HG02840 (cell line): ENCODE measurements around the gene RNASEH2A.

Experiments used
- ATAC-seq: cut with Tn5 transposase; IDR thresholded peaks from one replicate; pipeline ENCODE4 v1.9.1; 2021; ENCODE audit warnings: mild to moderate bottlenecking, moderate library complexity, moderate number of reproducible peaks; ENCODE audit not compliant: unreplicated experiment, low FRiP score

Gene RNASEH2A

DNA sequence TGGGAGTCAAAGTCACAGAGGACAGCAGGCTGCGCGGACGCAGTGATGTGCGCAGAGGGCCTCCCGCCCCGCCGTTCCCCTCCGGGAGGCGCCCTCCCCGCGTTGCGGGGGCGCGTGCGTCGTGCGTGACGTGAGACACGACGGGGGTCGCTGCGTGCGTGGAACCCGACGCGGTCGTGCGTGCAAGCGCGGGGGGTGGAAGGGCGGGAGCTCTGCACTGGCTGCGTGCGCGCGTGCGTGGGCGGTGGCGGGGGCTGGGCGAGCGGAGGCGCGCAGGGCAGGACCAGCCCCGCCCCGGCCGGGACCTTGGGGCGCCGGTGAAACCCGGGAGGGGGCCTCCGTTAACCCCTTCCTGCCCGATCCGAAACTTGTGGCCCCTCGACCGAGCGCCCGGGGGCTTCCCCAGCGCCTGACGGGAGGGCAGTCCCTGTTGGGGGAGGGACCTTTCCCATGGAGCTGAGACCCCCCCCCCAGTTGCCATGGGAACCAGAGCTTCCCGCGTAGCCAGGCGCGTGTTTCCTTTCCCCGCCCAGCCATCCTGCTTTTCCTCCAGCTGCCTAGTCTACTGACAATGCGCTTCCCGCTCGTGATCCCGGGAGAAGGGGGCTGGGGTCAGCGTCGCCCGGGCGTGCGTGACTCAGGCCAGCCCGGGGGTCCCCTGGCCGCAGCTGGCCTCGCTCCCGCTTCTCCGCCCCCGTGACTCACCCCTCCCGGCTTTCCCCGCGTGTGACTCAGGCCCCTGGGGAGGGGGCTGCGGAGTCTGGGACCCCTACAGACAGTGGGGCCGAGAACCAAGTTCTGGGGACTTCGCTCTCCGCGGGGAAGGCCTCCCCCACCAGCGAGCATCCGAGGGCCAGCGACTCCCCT, 23.7 kb upstream of the RNASEH2A start:
- peak; percentile 30 for ATAC-seq

DNA sequence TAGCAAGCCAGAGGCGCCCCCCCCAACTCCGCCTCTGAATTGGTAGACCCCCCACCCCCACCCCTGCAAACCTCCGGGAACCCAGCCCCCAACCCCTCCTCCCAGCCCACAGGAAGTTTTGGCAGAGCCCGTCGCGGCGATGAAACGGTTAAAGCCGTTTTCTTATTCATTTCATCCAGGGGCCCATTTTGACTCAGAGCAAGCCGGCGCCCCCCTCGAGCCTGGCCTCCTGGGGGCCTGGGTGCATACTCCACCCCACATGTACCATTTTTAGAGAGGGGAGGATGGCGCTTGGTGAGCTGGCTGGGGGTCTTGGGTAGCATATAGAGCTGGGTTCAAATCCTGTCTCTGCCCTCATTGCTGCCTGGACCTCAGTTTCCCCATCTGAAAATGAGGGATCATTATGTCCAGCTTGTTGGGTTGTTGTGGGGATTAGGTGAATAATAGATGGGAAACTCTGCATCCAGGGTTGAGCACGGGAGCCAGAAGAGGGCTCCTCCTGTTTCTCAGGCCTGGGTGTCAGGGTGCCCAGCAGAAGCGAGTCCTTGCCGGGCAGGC, 23.0 kb upstream of the RNASEH2A start:
- no peak for ATAC-seq

DNA sequence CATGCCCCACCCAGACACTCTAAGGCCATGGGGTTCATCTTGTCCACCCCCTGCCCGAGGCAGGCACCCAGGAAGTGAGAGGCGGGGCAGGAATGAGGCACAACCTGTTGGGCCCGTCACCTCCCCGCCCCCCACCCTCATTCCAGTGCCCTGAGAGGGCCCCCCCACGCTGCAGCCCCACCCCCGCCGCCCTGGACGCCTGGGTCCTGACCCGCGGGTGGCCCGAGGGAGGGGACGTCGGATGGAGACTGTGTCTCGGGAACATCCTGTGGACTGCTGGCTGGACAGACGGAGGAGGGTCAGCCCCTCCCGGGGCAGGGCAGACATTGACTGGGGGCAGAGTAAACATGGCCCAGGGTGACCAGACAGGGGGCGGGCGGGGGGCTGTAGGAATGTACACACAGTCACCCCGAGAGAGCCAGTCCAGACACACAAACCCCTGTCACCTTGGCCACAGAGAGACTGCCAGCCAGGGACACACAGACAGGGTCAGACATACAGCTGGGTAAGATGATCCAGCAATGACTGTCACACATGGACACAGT, 22.5 kb upstream of the RNASEH2A start:
- no peak for ATAC-seq

DNA sequence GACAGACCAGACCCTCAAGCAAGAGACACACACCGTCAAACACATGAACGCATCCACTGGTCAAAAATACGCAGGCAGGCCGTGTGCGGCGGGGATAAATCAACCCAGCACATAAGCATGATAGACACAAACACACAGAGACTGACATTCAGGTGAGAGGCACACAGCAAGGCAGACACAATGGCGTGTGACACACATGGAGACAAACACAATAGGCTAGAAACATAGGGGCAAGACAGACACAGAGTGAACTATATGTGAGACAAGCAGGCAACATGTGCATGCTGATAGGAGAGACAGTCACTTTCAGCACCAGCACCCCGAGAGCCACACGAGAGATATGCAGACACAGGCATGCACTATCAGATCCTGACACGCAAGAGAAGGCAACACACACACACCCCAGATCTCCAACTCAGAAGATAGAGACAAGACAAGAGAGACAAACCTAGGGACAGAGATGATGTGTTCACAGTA, 22.0 kb upstream of the RNASEH2A start:
- no peak for ATAC-seq

DNA sequence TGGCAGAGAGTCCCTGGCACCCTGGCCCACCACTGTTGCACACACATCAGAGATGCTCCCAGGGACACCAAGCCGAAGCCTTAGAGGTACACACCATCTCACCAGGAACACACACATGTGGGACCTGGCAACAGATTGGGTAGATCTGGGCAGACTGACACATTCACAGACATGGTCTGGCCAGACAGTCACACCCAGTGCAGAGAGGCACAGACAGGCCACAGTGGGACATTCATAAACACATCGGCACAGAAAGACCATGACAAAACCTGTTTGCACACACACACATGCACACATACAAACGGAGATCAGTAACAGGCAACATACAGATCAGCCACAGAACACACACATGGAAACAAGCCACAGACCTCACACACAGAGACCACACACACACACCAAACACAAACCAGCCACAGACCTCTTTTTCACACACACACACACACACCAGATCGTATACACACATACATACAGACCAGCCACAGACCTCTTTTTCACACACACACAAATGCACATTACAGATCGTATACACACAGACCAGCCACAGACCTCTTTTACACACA, 21.4 kb upstream of the RNASEH2A start:
- no peak for ATAC-seq

DNA sequence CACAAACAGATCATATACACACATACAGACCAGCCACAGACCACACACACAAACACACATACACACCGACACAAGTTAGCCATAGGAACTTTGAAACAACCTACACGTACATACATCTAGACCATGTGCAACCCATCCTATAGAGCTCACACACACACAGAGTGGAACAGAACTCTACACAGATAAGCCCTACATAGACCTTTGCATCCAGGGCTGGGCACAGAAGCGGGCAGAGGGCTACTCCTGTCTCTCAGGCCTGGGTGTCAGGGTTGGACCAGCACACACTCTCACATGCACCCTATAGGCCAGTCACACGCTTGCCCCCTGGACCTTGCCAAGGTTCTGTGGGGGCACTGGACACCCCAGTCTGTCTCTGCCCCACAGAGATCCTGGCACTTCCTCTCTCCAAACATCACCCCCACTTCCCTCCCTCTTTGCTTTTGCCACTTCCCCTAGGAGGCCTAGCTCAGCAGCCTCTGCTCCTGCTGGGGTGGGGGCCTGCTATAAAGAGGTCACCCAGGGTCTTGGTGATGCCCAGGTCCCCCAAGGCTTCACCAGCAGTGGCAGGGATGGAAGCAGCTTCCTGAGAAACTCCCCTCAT, 20.9 kb upstream of the RNASEH2A start:
- ATAC-seq: no peak

DNA sequence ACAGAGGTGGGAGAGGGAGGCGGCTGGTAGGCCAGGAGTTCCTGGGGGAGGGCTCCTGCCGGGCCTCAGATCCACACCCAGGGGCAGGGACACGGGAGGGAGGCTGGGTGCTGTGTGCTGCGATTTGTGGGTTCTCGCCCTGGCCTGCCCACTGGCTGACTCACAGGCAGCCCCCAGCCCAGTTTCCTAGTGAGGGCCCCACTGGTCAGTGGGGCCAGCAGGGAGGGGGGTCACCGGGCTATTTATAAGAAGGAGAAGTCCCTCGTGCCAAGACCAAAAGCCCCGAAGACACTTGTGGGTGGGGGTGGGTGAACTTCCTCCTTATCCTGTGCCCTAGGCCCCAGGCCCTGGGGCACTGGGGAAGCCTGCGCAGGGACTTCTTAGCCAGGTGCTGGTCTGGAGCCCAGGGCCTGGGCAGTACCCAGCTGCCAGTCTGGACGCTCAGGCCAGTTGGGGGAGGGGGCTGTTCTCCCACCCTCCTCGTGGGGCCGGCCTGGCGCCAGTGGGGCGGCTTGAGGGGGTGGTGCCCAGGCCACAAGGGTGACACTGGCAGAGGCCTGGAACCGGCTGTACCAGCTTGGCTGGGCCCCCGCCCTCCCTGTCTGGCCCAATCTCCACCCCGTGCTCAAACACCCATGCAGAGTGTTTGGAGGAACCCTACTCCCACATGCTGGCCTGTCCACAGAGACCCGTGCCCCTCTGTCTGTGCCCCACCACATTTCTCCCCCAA, 20.1 kb upstream of the RNASEH2A start:
- ATAC-seq: no peak

DNA sequence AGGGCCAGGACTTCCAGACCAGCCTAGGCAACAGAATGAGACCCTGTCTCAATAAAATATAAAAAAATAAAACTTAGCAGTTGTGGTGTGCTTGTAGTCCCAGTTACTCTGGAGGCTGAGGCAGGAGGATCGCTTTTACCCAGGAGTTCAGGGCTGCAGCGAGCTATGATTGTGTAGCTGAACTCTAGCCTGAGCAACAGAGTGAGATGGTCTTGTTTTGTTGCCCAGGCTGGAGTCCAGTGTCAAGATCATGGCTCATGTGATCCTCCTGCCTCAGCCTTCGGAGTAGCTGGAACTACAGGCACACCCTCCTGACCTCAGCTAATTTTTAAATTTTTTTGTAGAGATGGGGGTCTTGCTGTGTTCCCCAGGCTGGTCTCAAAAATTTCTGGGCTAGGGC, 19.4 kb upstream of the RNASEH2A start:
- no peak for ATAC-seq

DNA sequence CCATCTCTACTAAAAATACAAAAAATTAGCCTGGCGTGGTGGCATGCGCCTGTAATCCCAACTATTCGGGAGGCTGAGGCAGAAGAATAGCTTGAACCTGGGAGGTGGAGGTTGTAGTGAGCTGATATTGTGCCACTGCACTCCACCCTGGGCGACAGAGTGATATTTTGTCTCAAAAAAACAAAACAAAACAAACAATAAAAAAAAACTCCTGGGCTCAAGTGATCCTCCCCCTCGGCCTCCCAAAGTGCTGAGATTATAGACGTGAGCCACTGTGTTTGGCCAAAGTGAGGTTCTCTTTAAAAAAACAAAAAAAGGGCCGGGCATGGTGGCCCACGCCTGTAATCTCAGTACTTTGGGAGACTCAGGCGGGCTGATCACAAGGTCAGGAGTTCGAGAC, 18.9 kb upstream of the RNASEH2A start:
- no peak for ATAC-seq

DNA sequence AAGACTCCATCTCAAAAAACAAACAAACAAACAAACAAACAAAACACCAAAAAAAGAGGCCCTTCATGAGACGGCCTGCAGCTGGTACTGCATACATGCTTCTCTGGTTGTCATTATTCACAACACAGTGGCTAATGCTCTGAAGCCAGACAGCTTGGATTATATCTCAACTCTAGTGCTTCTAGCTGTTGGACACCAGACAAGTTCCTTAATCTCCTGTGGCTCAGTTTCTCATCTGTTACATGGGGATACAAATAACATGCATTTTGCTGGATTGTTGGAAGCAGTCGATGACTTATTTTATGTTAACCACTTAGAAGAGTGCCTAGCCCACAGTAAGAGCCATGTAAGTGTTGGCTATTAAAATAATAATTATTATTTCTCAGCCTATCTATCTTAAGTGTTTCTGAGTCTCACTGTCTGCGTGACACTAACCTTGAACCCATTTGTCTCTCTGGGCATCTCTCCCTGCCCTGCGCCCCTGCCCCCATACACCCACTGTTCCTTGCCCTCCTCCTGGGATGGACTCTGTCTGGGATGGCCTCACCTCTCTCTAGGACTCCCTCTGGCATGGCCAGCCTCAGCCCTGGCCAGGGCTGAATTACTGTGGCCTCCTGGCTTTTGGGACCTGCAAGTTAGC, 18.2 kb upstream of the RNASEH2A start:
- ATAC-seq: no peak

DNA sequence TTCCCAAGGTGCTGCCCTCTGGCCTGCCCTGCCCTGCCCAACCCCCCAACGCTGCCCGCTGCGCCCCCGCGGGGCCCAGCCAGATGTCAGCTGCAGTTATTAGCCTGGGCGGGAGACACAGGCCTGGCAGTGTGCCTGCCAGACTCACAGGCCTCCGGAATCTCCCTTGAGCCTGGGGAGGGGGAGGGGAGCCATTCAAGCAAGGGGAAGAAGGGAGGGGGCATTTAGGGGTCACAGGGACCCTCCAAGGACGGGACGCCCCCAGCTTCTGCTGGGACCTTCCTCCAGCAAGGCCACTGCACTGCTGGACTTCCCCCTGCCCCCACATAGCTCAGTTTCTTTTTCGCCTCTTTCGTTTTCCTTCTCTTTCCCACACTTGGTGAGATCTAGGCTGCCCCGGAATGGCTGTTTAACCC, 17.7 kb upstream of the RNASEH2A start:
- no peak for ATAC-seq

DNA sequence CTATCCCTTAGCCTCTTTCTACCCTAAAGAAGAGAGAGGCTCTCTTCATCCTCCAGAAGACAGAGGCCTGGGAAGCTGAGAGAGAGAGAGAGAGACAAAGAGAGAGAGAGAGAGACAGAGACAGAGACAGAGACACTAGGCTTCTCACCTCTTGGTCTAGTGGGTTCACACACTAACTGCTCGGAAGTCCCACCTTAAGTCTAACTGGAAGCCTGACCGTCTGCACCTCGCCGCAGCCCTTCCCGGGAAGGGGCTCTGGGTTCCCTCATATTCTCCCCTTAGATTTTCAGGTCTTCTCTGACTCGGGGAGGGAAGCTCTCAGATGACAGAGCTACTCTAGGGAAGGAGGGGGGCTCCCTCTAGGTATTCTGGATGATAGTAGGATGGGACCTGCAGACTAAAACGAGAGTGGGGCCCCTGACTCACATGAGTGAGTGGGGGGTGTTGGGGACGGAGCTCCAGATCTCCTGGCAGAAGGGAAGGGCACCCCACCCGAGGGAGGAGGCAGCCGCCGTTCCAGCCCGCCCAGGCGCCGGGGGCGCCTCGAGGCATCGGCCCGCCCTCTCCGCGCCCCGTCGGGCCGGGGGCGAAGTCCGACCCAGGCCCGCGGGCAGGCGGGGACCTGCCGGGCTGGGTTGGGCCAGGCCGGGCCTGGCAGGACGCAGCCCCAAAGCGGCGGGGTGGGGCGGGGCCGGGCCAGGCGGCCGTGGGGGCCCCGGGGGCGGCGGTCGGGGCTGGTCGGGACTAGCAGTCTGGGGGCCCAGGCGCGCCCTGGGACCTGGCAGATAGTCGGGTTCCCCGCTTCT, 17.1 kb upstream of the RNASEH2A start:
- no peak for ATAC-seq

DNA sequence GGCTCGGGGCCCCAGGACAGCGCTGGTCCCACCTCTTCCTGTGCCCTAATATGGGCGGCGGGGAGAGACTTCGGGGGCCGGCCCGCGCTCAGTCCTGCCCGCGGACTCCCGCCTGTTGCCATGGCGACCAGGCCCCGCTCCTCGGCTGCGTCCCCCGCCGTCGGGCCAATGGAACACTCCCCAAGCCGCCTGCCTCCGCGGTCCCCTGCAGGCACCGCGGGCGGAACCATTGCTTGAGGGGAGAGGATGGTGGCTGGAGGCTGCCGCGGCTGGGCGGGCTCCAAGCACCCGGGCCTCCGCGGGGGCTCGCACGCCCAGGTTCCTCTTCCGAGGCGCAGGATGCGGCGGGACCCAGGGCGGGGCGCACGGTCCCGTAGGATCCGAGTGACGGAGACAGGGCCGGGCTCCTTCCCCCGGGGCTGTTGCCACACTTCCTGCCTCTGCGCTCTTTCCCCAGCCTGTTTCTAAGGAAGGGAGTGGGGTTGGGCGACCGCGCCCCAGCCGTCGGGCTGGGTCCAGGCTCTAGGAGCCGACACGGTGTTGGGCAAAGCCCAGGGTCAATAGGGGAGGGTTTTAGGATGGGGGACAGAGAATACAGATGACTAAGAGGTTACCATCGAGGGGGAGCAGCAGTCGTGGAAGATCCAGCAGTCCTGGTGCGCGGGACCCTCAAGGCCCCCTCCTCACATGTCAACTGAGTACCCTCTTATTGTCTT, 16.3 kb upstream of the RNASEH2A start:
- peak; percentile 33 for ATAC-seq

DNA sequence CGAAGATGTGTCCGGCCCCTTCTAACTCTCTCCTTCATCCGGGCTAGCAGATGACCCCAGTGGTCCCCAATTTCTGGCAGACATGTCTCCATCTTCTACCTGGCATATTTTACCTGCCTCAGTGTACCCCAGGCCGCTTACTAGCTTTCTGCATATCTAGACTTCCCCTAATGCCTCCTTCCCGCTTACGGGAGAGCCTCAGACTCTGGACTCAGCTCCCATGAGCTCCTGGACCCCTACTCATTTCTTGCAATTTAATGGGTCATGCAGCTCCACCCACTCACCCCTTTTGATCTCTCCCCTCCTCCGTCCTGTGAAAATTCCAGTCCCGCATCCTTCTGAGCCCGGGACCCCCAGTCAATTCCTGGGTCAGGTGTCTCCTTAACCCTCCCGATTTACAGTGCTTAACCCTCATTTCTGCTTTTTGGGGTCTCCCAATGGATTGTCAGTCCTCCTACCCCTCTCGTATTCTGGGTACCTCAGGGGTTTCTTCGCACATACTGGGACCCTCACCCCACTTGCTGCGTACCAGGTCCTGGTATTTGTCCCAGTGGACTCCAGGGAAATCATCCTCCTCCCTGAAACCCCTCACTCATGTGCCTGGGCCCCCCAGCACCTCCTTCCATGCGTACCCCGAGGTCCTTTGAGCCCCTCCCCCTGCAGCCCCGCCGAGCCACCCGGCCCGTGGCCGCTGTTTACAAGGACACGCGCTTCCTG, 15.6 kb upstream of the RNASEH2A start:
- no peak for ATAC-seq

DNA sequence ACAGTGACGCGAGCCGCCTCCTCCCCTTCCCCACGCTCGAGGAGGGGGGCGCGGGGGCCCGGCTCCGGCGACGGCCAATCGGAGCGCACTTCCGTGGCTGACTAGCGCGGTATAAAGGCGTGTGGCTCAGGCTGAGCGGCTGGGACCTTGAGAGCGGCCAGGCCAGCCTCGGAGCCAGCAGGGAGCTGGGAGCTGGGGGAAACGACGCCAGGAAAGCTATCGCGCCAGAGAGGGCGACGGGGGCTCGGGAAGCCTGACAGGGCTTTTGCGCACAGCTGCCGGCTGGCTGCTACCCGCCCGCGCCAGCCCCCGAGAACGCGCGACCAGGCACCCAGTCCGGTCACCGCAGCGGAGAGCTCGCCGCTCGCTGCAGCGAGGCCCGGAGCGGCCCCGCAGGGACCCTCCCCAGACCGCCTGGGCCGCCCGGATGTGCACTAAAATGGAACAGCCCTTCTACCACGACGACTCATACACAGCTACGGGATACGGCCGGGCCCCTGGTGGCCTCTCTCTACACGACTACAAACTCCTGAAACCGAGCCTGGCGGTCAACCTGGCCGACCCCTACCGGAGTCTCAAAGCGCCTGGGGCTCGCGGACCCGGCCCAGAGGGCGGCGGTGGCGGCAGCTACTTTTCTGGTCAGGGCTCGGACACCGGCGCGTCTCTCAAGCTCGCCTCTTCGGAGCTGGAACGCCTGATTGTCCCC, 14.9 kb upstream of the RNASEH2A start, which contains the start of gene JUNB:
Gene JUNB, plus strand, starts transcription at position 142 of the 706 bp plus-strand sequence. Its CDS starts 286 bp downstream, at position 428.
- ATAC-seq: peak; percentile 30

DNA sequence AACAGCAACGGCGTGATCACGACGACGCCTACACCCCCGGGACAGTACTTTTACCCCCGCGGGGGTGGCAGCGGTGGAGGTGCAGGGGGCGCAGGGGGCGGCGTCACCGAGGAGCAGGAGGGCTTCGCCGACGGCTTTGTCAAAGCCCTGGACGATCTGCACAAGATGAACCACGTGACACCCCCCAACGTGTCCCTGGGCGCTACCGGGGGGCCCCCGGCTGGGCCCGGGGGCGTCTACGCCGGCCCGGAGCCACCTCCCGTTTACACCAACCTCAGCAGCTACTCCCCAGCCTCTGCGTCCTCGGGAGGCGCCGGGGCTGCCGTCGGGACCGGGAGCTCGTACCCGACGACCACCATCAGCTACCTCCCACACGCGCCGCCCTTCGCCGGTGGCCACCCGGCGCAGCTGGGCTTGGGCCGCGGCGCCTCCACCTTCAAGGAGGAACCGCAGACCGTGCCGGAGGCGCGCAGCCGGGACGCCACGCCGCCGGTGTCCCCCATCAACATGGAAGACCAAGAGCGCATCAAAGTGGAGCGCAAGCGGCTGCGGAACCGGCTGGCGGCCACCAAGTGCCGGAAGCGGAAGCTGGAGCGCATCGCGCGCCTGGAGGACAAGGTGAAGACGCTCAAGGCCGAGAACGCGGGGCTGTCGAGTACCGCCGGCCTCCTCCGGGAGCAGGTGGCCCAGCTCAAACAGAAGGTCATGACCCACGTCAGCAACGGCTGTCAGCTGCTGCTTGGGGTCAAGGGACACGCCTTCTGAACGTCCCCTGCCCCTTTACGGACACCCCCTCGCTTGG, 14.1 kb upstream of the RNASEH2A start:
- no peak for ATAC-seq
